ENCODE results near the gene PKP3. TPM values are rescaled to one million over a fixed set of nuclear protein-coding genes. Genes with fewer than 3 reads are reported as not detected.
"Not testable (repeated sequence)": the region's sequence is repeated elsewhere in the genome, so short reads cannot be mapped to it uniquely, and the experiment has no call there.

The PKP3 gene
- polyA plus RNA-seq, 2 of the 4 experiments (the other 2 are of a cell fraction), result 12.1 to 25.9 TPM

- Histone ChIP-seq H3K9me3 (peaks cover 16% of the 10 kb centered on the region; the same call in 2 of the 3 replicates), H3K4me3 (no peak overlapping the region), H3K27ac (no peak overlapping the region), H3K4me2 (no peak overlapping the region), H3K4me1 (peaks cover 2% of the 10 kb centered on the region)
- DNase-seq (ENCODE audit: low read depth in 1 of 2, low spot score in 1 of 2) (no peak), ATAC-seq (no peak), FAIRE-seq (no peak)
- ChIA-PET POLR2A (no interaction called here), CTCF (interaction anchor here (0.8 to 9.4 kb wide), 5 partner anchors 11 to 109 kb away, joined by 4 to 75 read pairs (median 10); partner anchors contain the start of gene PGGHG)
- TF ChIP-seq JUN (IDR thresholded peaks at IDR 0.05) (no peak), HOXB13 (CRISPR knock-in tag; IDR thresholded peaks at IDR 0.05; ENCODE audit: low read depth) (no peak), RARB (CRISPR knock-in tag; IDR thresholded peaks at IDR 0.05) (no peak), FOXS1 (CRISPR knock-in tag; IDR thresholded peaks at IDR 0.05) (no peak), EHF (CRISPR knock-in tag; IDR thresholded peaks at IDR 0.05) (no peak), HEYL (CRISPR knock-in tag; IDR thresholded peaks at IDR 0.05) (no peak), PBX3 (IDR thresholded peaks at IDR 0.05) (no peak), USF2 (IDR thresholded peaks at IDR 0.05) (no peak), ATOH8 (CRISPR knock-in tag; IDR thresholded peaks at IDR 0.05; ENCODE audit: low read depth) (no peak), CHD2 (IDR thresholded peaks at IDR 0.05; ENCODE audit: low read length, partially characterized antibody) (no peak)
- WGBS (ENCODE audit: missing lambda C conversion rate), result 66% methylated on average over 17 of the region's 22 CpGs
These were observed 33.4 kb upstream of the PKP3 start for GRCh38 chr11:360326-361280.

- DNase-seq (ENCODE audit: low read depth in 1 of 2, low spot score in 1 of 2), result no peak
- H3K4me1 ChIP-seq, result no peaks in the 10 kb centered on the region; the same call in 1 of the 3 replicates
- peak in 1 of 2 experiments; percentile 29; a peak in 4 of 6 replicates for ATAC-seq
- no peak for FAIRE-seq
- CTCF ChIA-PET, result interaction anchor here (0.7 to 9.4 kb wide), 14 partner anchors 9 to 156 kb away, joined by 3 to 75 read pairs (median 4); partner anchors contain the start of gene PGGHG
- H3K27ac ChIP-seq, result no peak overlapping the region
- WGBS (ENCODE audit: missing lambda C conversion rate), result 72% methylated on average over 15 of the region's 36 CpGs
- H3K4me2 ChIP-seq, result no peak overlapping the region
- no peak overlapping the region for H3K4me3 ChIP-seq
- TF ChIP-seq SREBF2 (IDR thresholded peaks at IDR 0.05) (no peak), MAX (IDR thresholded peaks at IDR 0.05) (no peak), CBX8 (IDR thresholded peaks at IDR 0.05) (no peak), NFE2L2 (conservative IDR thresholded peaks at IDR 0.05; ENCODE audit: low read length) (no peak), MAZ (IDR thresholded peaks at IDR 0.05; ENCODE audit: borderline replicate concordance, low read depth, low read length) (no peak), ATOH8 (CRISPR knock-in tag; IDR thresholded peaks at IDR 0.05; ENCODE audit: low read depth) (no peak), FOSB (CRISPR knock-in tag; IDR thresholded peaks at IDR 0.05) (no peak), RFX5 (IDR thresholded peaks at IDR 0.05) (no peak), EHMT2 (IDR thresholded peaks at IDR 0.05; ENCODE audit: low read depth) (no peak), REST (IDR thresholded peaks at IDR 0.05) (no peak), EHF (CRISPR knock-in tag; IDR thresholded peaks at IDR 0.05) (no peak), HOXB13 (CRISPR knock-in tag; IDR thresholded peaks at IDR 0.05; ENCODE audit: low read depth) (no peak), PHF8 (IDR thresholded peaks at IDR 0.05; ENCODE audit: borderline replicate concordance, low read depth) (no peak)
- H3K9me3 ChIP-seq, result peaks cover 16% of the 10 kb centered on the region; the same call in 2 of the 3 replicates
- POLR2A ChIA-PET, result interaction anchor here (0.7 kb wide), 1 partner anchor 163 kb away, joined by 3 read pairs; no protein-coding TSS in a partner anchor
These were observed 31.2 kb upstream of the PKP3 start for GRCh38 chr11:362642-363442.

- DNase-seq (ENCODE audit: low read depth in 1 of 2, low spot score in 1 of 2); H3K27ac ChIP-seq; H3K4me1 ChIP-seq; ATAC-seq; H3K4me3 ChIP-seq; FAIRE-seq; POLR2A ChIA-PET; H3K4me2 ChIP-seq: not testable (repeated sequence)
- H3K9me3 ChIP-seq, result peaks cover 16% of the 10 kb centered on the region; the same call in 2 of the 3 replicates
- 80% methylated on average over 1 of the region's 22 CpGs for WGBS (ENCODE audit: missing lambda C conversion rate)
- CTCF ChIA-PET, result interaction anchor here (0.7 to 9.4 kb wide), 8 partner anchors 19 to 152 kb away, joined by 3 to 75 read pairs (median 5); partner anchors contain the start of gene PGGHG
These were observed 30.6 kb upstream of the PKP3 start for GRCh38 chr11:363443-363805.
